Umbilical cord (tissue), 2 donors: ENCODE measurements around the gene CPNE5. TPM values are rescaled to one million over a fixed set of nuclear protein-coding genes. Genes with fewer than 3 reads are reported as not detected.
A peak's percentile ranks its signal among the peaks of the same experiment; 100 is the strongest.

ENCODE experiments used
- DNase-seq: peaks from one replicate; pipeline ENCODE4 v3.0.0-alpha.2; 2015; ENCODE audit warnings: low spot score
- total RNA-seq: library from RNA; depleted of rRNA; stranded (reverse); fragments of >200 nt; gene quantifications from one replicate; pipeline ENCODE4 v1.2.3, GENCODE V29; 2014; ENCODE audit warnings: low replicate concordance; ENCODE audit not compliant: insufficient read depth

CPNE5 gene
- total RNA-seq, 1 donor from 2014 or later = 16.9 TPM

DNA sequence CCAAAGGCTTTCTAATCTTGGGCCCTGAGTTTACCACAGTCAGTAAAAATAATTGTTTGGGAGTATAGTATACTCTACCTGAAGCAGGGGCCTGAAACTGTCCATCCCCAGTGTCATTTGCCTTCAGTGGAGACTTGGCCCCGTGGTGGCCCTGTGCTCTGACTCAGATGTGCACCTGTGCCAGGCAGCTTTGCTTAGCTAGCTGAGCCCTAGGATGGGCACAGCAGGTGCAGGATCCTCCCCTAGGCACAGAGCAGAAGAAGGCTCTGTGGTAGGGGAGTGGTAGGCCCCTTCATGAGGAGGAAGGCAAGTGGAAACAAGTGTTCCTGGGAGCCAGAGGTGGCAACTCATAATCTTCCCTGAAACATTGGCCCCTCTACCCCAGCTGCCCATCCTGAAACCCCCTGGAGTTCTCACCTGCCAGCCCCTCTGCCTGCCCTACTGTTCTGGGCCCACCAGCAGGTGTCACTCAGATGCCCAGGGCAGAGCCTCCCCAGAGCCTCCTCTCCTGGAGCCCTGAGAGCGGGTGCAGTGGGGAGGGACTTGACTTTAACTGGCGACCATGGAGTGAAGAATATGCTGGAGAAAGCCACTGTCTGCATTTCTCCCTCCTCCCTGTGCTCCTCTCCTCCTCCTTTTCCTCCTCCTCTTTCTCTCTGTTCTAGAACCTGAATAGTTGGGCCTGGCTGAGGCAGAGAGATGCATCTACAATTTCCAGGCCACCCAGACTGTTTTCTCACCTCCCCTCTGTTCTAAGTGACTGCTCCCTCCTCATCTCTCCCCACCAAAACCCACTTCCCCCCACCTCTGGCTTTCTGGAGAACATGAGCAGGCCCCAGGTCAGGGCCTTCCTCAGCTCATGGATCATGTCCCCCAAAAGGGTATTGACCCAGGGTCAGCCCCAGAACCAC, 2.9 kb downstream of the CPNE5 start:
- DNase-seq = no peak

DNA sequence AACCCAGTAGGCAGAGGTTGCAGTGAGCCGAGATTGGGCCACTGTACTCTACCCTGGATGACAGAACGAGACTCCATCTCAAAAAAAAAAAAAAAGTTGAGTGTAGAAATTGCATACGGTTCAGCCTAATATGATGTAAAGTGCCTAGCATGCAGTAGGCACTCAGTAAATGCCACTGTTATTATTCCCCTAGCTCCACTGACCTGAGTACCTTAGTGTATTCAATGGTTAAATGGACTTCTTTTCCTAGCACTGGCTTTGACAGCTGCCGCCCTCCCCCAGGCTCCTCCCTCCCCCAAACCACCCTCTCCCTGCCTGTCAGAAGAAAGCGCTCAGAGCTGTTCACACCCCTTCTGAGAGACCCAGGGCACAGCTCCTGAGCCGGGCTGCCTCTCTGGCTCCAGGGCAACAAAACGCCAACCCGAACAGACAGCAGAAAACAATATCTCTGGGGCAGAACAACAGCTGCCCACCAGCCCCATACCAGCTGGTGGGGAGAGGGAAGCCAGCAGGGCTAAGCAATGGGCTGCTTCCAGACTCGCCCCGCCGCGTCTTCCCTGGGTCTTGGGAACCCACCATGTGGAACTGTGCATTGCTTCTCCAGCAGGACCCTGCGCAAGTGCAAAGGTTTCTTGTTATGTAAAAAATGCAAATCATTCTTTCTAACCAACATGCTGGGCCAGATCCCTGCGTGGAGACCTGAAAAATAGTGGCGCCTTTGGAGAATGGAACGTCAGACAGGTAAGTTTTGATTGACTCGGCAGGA, 4.5 kb downstream of the CPNE5 start:
- DNase-seq = no peak

- no peak for DNase-seq
These were observed 6.0 kb downstream of the CPNE5 start for GRCh38 chr6:36833182-36833789.

- no peak for DNase-seq
These were observed 6.9 kb downstream of the CPNE5 start for GRCh38 chr6:36832313-36832712.

DNA sequence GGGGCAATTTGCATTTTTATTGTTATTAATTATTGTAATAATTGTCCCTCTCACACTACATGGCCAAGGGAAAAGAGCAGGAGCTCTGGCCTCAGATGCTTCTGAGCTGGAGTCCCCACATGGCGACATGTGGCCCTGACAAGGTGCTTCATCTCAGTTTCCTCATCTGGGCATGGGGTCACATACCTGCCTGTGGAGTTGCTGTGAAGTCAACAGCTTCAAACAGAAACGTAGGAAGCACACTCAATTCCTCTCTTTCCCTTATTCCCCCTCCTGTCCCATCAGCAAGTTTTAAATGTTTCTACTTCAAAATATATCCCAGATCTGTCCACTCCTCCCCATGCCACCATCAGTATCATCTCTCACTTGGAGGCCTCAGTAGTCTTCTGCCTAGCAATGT, 8.7 kb downstream of the CPNE5 start:
- DNase-seq = no peak

- DNase-seq = peak; percentile 85
These were observed 9.2 kb downstream of the CPNE5 start for GRCh38 chr6:36829919-36830544.

DNA sequence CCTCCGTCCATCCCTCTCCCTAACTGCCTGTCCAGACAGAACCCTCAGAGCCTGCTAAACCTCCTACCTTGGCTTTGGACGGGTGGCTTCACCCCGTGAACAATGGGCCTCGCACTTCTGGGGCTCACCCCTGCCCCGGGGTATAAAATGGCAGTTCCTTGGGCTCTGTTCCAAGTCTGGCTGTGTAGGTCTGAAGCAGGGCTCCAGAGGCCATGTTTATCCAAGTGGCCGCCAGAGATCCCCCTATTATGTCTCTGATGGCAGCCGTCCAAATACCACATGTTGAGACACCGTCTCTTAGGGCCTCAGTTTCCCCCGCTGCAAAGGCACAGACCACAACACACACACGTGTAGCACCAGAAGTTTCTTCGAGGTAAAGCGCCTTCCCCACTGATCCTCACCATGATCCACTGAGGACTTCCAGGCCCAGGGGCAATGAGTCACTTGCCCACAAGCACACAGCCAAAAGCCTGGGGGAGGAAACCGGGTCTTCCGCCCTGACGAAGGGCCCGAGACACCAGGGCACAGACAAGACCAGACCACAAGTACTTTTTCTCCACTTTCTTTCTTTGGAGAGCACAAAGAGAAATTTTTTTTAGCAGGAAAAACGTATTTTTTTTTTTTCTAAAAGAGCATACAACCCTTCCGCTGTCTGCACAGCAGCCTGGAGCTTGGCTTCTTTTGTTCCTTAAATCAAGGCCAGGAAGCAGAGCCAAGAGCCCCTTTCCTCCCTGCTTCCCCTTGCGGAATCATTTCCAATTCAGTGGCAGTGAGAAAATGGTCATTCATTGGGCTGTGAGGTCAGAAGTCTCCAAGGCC, 11.8 kb downstream of the CPNE5 start:
- peak; percentile 58 for DNase-seq

DNA sequence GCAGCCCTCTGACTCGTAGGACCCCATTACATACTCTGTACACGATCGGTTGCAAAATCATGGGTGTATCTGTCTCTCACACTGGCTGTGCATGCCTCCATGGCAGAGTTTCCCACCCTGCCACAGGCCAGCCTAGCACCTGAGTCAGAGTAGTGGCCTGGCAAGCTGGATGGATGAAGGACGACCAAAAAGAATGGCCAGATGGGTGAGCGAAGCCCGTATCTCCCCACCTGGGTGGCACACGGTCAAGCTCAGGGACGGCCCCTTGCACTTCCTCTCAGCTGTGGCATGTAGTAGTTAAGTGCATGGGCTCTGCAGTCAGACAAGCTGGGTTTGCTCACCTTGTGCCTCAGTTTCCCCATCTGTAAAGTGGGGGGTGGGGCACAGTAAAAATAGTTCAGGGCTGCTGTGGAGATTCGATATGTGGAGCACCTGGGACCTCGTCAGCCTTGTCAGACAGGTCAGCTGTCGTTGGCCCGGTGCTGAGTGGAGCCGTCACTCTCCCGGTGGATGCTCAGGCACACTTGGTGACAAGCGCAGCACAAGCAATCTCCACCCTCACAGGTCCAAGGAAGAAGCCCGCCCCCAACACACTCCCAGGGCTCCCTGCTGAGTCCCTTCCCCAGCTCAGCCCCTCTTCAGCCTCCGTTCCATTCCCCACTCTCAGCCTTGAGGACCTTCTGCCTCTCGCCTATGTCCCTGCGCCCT, 12.6 kb downstream of the CPNE5 start:
- DNase-seq = no peak

- no peak for DNase-seq
These were observed 13.2 kb downstream of the CPNE5 start for GRCh38 chr6:36825994-36826393.

DNA sequence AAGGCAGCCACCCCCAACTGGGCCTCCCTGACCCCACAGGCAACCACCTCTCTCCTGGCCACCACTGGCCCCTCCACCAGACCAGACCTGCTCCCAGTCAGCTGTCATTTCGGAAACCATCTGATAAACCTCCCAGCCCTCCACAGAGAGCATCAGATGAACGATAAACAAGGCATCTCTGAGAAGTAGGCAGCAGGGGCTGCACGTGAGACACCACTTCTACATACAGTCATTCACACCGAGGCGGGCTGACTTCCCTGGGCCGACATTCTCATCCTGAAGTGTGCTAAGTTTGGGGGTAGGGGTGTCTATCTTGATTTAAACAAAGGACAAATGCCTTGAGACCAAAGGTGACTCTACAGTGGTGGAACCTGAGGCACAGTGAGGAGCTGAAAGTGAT, 13.8 kb downstream of the CPNE5 start:
- DNase-seq = no peak

- no peak for DNase-seq
These were observed 15.0 kb downstream of the CPNE5 start for GRCh38 chr6:36824253-36824652.

DNA sequence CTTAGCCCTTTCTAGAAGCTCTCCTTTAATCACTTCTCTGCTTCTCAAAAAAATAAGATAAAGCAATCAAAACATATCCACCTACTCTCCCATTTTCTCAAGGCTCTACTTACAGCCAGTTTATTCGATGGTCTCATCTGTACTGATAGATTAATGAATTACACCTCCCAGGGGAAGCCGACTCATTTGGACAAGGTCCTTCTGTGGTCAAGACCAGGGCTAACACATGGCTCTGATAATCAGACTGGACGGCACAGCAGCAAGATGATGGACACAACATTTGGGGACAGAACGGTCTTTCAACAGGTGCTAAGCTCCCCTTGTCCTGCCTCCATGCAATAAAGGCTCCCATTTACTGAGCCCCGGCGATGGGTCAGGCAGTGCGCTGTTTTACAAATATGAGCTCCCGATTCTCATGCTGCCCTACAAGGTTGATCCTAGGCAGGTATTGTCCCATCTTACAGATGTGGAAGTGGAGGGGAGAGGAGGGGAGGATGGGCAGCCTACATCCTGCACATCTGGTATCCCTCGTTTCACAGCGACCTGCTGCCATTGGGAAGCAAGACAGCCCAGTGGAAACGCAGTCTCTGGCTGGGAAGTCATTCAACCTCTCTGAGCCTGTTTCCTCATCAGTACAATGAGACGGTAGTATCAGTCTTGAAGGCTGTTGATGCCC, 15.7 kb downstream of the CPNE5 start:
- no peak for DNase-seq

GRCh38 chr6:36822506-36823269, 16.6 kb downstream of the CPNE5 start:
- no peak for DNase-seq

DNA sequence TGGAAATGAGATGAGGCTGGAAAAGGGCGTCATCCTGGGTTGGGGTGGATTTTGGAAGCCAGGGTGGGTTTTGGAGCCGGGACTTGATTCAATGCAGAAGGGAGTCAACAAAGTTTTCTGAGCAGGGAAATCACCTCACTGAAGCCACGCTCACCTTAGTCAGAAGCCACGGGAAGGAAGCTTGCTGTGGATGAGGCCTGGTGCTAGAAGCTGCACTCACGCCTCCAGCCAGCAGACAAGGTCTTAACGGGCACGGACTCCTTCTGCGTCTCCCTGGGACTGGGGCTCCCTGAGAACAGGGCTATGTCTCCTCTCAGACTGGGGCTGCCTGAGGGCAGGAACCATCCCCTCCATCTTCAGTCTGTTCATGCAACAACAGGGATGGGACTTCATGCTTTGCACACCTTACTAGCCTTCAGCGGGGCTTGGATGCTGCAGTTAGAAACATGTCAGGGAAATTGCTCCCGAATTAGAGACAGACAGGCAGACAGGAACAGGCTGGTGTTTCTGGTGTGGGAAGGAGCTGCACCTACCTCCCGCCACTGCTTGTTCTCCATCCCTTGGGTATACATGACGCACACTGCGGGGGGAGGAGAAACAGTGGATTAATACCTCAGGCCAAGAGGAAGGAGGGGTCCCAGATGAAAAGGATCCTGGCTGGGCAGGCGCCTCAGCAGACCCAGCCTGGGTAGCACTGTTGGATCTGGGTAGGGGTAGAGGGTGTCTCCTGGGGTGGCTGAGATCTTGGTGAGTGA, 17.5 kb downstream of the CPNE5 start:
- DNase-seq = no peak

DNA sequence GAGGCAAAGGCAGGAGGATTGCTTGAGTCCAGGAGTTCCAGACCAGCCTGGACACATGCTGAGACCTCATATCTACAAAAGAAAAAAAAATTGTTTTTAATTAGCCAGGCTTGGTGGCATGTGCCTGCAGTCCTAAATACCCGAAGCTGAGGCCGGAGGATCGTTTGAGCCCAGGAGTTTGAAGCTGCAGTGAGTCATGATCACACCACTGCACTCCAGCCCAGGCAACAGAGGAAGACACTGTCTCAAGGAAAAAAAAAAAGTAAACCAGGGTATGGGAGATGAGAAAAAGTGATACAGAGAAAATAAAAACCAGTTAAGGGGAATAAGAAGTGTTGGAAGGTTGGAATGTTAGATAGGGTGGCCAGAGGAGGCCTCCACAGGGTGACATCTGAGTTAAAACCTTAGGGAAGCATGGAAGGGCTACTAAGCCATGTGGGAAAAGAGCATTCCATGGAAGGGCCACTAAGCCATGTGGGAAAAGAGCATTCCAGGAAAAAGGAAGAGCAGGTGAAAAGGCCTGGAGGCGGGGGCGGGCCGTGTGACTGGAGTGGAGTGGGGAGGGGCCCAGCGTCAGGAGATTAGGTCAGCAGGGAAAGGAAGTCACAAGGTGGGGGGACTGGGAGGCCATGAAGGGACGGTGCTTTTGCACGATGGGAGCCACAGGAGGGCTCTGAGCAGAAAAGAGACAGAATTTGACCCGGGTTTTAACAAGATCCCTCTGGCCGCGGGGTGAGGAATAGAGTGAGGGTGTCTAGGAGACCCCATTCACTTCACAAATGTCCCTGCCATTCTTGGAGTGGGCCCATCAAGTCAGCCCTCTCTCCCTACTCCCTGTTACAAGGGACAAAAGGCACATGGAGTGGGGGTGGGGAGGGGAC, 18.3 kb downstream of the CPNE5 start:
- DNase-seq = peak; percentile 70

GRCh38 chr6:36818756-36819155, 20.5 kb downstream of the CPNE5 start:
- no peak for DNase-seq

DNA sequence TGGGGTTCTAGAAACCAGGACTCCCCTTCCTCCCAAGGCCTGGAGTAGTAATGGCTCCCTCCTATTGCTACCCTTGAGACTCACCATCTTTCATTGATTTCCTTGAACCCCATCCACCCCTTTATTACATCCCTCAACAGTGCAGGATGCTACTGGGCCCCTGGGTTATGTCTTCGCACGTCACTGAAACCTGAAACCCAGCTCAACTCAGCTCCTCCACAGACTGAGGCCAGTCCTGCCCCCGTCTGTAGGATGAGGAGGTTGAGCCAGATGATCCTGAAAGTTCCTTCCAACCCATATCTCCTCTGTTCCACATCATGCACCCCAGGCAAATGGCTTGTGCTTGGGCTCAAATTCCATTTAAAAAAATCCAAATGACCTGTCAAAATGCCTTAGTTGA, 21.4 kb downstream of the CPNE5 start:
- DNase-seq = no peak
